GM18951 (cell line): ENCODE results near the gene MRPL42.

Experiments
- POLR2A ChIP-seq: IDR thresholded peaks from 4 replicates; pipeline ENCODE4 v1.6.1; 2011; ENCODE audit warnings: mild to moderate bottlenecking; ENCODE audit not compliant: insufficient read length, insufficient read depth; ENCODE audit errors: extremely low read depth
- in situ Hi-C: fragments of 300-500 bp; cut with MboI; formaldehyde crosslinking; loops from one replicate; pipeline ENCODE4 v1.12.0; 2022; ENCODE audit warnings: low sequenced_read_pairs, mixed read lengths, inconsistent platforms; ENCODE audit not compliant: unreplicated experiment

Gene MRPL42

DNA sequence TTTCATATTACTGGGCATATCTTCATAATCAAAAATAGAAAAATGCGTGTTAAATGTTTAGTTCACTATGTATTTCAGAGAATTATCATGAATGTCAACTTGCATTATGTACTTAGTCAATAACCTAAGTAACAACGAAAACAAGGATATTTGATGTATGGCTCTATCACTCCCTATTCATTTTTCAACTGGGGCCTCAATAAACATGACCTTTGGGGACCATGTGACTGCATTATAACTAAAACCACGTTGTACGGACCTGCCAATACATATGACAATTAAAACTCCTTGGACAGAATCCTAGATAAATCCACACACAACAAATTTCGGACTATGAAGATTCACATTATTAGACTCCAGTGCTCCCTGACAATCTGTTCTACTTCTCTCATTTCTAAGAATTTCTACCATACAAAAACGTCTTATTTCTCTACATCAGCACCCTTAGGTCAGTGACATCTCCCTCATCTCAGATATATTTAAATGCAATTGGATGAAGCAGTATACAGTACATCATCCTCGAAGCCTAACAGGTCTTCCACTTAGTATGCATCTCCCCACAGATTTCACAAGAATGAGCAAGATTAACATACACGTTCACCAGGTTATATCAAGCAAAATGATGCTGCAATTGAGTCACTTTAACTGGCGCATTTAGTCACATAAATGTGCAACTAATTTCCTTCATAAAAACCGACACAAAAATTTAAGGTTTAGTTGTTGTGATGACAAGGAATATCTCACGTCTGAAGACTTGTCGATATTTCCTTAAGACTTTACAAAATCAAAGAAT is 27.1 kb upstream of the MRPL42 start:
- in situ Hi-C loops = no loop called here

DNA sequence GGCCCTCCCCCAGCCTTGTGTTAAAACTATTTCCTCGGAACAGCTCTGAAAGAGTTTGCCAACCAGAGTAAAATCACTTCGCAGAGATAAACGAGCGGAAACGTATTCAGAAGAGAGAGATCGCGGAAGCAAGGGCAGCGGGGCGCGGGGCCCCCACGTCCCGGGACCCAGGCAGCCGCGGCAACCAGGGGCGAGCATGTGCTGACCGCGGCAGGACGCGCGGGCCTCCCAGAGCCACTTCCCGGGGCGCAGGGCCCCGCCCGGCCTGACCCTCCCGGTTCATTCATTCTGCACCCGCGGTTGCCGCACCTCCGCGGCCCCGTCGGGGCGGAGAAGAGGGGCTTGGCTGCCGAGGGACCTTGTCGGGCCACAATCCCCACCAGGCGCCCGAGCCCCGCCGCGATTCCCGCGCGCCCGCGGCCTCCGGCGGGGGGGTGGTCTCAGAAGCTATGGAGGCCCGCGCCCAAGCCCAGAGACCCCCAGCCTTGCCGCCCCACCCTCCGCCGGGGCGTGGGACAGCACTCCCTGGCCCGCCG is 26.2 kb upstream of the MRPL42 start:
- no peak for TF ChIP-seq POLR2A

More for the DNA sequence above, 27.1 kb upstream of the MRPL42 start:
- TF ChIP-seq POLR2A = no peak

DNA sequence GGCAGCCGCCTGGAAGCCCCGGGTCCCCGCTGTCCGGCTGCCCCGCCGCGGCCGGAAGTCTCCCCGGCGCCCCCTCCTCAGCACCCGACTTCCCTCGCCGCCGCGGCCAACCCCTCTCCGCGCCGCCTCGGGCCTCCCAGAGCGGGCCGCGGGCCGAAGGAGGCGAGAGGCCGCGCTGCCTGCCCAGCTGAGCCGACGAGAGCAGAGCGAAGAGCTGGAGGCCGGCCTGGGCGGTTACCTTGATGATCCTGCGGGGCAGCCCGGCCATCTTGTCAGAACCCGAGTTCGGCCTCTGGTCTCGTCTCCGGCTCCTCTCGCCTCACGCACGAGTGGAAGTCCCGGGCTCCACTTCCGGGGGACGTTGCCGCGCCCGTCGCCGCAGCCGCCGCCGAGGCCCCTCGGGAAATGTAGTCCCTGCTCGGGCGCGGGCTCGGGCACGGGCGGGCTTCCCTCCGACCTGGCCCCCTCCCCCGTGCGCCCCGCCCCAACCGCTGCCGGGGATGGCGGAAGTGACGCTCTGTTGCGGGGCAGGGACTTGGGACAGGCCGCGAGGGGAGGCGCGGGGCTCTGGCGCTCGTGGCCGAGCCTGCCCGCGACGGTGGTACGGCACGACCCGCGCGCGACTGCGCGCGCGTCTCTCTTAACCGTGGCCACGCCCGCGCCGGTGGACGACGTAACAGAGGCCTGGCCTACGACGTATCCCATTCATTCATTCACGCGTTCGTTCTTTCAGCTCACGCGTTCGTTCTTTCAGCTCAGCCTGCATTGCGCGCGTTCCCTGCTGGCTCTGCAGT is 25.5 kb upstream of the MRPL42 start, which contains the start of gene UBE2N:
TSS of gene UBE2N (minus strand) at position 331 of the 794 bp plus-strand sequence. CDS start at position 268, 63 bp downstream.
- peak; percentile 95 for TF ChIP-seq POLR2A
- in situ Hi-C loops = no loop called here

More for the DNA sequence above, 26.2 kb upstream of the MRPL42 start:
- in situ Hi-C loops = no loop called here

DNA sequence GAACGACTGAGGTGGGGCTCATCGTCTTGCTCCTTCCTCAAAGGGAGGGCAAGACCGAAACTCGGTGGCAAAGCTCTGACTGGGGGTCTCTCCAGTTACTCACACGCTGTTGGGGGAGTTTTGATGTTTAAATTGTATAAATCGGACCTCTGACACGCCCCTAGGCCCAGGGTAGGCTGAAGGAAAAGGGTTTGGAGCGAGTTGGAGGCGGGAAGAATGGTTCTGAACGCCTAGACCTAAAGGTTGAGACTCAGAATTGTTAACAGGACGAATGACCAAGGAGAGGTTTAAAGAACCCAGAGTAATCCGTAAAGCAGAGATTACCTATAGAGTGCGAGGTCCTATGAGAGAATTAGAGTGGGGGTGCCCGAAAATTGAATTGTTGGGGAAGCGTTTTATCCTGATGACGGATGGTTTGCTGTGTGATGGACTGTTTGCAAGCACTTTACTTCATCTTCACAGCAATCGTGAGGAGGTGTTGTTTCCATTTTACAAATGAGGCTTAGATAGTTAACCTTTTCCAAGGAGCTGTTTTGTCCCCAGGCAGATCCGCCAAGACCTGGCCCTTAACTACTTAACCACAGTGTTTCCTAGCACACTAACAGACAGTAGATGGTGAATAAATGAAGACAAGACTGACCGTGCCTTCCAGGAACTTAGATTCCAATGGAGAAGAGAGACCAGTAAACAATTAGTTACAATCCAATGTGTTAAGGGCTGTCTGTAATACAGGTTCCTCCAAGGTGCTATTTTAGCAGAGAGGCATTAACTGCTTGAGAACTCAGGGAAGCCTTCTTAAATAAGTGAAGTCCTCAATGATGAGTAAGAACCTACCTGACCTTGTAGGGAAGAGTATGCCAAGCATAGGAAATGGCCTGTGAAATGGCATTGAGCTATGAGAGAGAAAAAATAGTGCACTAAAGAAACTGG is 24.6 kb upstream of the MRPL42 start:
- TF ChIP-seq POLR2A = no peak
- in situ Hi-C loops = no loop called here

DNA sequence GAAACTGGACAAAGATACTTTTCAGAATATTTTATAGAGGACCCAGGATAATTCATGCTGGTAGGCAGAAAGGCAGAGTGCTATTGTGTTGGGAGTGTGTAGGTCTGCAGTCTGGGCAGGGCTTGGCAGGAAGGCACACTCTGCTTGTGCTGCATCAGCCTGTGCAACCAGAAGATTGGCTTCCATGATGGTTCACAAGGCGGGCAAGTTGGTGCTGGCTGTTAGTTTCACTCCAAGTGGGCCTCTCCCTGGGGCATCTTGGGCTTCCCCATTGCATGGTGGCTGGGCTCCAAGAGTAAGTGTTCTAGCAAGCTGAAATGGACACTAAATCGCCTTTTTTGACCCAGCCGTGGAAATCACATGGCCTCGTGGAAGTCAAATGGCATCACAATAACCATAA is 23.7 kb upstream of the MRPL42 start:
- in situ Hi-C loops = no loop called here
- no peak for TF ChIP-seq POLR2A

DNA sequence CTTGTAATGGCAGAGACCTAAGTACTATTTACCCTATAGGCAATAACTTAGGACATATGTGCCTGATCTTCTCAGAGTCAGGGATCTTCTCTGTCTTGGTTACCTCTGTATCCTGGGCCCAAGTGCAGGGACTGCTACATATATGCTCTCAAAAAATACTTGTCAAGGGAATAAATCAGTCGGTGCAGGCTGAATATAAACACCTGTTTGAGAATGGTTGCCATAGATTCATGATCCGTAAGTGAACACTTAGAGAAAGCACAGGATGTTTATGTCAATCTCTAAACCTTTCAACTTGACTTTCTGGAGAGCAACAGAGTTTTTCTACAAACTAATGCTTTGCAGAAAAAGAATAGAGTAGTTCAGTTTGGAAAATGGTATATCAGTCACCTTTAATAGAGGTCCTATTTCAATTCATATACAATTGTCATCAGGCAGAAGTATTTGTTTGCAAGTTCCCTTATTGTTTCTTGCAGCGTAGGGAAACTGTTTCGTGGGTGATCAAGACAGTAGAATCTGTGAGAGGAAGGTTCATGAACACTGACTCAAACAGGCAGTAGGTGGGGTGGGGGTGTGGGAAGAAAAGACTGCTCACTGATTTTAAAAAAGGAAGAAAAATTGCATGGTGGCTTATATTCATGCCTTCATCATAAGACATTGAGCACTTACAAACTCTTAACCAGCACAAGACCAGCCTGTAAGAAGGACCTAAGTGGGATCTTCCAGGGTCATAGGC is 19.6 kb upstream of the MRPL42 start:
- in situ Hi-C loops = no loop called here
- TF ChIP-seq POLR2A = no peak

DNA sequence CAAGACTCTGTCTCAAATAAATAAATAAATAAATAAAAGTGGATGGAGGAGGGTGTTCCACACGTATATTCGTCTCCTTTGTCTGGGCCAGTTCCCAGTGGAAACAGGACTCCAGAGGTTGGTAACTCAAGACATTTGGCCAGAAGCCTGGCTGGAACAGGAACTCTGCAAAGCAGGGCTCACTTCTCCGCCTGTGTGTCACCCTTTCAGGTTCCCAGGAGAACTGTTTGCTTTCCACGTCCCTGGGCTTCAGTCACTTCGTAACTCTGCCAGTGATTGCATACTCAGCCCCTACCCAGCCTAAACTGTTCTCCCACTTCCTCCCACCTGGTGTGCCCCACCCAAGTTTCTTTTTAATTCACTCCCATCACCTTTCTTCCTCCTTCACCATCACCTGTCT is 18.5 kb upstream of the MRPL42 start:
- no peak for TF ChIP-seq POLR2A
- in situ Hi-C loops = no loop called here

DNA sequence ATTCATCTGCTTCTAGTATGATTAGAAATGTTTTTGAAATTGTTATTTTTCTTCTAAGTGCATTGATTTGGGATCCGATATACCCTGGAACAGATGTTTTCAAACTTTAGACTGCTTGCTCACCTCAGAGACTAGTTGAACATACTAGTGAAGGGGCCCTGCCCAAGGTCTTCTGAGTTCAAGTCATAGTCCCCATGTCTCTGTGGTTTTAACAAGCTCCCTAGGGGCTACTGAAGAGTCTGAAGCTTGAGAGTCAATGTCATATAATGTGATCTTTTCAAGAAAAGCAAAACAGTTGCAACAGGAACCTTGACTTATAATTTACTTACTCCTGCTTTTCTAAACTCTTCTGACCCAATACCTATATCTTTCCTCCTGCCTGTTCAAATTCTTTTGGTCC is 18.0 kb upstream of the MRPL42 start:
- in situ Hi-C loops = no loop called here
- TF ChIP-seq POLR2A = no peak

DNA sequence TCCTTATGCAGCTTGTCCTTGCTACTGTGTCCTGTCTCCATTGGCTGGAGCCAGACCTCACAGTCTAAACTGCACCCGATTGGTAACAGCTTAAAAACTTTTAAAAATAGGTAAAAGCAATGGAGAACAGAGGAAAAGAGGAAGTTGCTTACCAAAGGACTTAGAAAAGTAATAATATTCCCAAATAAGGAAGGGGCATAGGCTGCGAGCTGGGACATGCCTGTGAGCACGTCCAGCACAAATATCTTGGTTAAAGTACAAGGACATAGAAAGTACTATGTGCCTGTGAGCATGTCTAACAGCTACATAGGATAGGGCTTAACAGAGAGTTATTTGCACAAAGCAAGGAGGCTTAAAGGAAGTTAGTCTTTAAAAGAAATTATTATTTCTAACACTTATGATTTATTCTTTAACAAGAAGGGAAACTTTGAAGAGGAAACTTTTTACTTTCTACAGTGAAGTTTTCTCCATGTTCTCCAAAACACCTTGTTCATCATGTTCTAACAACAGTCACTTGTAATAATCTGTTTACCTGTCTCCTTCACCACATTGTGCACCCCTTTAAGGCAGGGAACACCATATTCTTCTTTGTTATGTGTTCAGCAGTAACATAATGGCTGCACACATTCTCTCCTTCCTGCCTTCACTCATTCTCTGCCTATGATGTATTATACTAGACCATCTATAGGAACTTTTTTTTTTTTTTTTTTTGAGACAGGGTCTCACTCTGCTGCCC is 15.7 kb upstream of the MRPL42 start:
- in situ Hi-C loops = no loop called here
- TF ChIP-seq POLR2A = no peak

DNA sequence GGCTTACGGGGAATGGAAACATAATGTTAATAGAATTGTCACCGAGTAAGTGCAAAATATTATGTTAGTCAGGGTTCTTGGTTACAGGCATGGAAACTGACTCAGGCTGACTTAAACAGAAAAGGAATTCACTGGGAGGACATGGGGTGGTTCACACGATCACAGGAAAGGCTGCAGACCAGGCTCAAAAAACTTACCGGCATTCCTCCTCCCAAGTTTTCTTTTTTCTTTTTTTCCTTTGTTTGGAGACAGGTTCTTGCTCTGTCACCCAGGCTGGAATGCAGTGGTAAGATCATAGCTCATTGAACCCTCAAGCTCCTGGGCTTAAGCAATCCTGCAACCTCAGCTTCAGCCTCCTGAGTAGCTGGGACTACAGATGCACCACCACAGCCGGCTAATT is 13.7 kb upstream of the MRPL42 start:
- in situ Hi-C loops = no loop called here
- TF ChIP-seq POLR2A = no peak

DNA sequence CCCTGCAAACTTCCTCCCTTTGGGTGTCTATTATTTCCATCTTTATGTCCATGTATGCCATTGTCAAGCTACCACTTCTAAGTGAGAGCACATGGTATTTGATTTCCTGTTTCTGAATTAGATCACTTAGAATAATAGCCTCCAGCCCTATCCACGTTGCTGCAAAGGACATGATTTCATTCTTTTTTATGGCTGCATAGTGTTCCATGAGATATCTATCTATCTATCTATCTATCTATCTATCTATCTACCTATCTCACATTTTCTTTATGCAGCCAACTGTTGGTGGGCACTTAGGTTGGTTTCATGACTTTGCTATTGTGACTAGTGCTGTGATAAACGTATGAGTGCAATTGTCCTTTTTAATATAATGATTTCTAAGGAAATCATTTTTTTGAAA is 11.2 kb upstream of the MRPL42 start:
- in situ Hi-C loops = no loop called here
- no peak for TF ChIP-seq POLR2A
